ENCODE data around the gene SPOP. TPM values are rescaled to one million over a fixed set of nuclear protein-coding genes. Genes with fewer than 3 reads are reported as not detected.
"Not testable (repeated sequence)": the region's sequence is repeated elsewhere in the genome, so short reads cannot be mapped to it uniquely, and the experiment has no call there.

SPOP gene
- total RNA-seq, 1 donor from 2014 or later, result 142 TPM

DNA sequence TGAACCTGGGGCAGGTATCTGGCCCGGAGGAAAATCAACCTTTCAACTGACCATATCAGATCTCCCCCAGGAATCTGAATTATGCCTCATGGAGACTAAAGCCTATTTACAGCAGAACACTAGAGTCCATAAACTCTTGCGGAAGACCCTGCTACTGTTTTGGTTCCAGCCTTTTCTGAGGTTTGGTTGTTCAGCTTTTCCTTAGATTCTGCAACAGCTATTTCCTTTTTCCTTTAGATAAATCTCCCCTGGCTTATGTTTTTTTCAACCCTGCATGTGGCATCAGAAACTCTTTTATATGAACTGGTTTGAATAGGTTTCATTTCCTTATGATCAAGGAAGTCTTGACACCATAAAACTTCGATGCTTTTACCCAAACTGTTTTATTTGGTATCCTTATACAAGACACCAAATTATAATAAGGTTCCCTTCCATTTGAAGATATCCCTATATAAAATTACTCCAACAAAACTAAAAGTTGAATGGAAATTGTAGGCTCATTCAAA lies 13.1 kb downstream of the SPOP start:
- FAIRE-seq, result no peak
- DNase-seq (ENCODE audit: low spot score in 2 of 2), result no peak

- no peak for DNase-seq (ENCODE audit: low spot score in 2 of 2)
- no peak for FAIRE-seq
Measured at GRCh38 chr17:49659661-49660382, 18.1 kb downstream of the SPOP start.

DNA sequence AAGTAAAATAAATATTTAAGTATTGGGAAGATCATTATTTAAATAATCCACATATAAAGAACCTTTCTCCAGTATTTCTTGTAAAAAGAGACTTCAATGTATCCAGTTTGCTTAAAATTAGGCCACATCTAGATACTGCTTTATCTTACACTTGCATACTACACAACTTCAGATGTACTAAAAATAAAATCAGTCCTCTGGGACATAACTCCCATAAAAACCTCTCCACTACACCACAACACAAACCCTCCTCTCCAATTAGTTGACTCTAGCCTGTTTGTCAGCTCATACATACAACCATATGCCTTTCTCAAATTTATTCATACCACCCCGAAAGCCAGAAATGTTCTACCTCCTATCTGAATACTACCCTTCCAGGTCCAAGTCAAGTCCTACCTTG lies 21.6 kb downstream of the SPOP start:
- no peak for DNase-seq (ENCODE audit: low spot score in 2 of 2)
- FAIRE-seq, result no peak

DNA sequence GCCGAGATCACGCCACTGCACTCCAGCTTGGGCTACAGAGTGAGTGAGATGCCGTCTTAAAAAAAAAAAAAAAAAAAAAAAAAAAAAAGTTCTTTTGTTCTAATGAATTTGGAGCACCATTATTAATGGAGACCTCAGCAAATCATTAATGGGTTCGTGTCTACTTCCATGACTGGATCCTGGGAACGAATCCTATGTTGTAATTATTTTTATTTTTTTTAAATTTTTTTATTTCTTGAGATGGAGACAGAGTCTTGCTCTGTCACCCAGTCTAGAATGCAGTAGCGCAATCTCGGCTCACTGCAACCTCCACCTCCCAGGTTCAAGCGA lies 30.7 kb downstream of the SPOP start:
- DNase-seq (ENCODE audit: low spot score in 2 of 2), result no peak
- no peak for FAIRE-seq

DNA sequence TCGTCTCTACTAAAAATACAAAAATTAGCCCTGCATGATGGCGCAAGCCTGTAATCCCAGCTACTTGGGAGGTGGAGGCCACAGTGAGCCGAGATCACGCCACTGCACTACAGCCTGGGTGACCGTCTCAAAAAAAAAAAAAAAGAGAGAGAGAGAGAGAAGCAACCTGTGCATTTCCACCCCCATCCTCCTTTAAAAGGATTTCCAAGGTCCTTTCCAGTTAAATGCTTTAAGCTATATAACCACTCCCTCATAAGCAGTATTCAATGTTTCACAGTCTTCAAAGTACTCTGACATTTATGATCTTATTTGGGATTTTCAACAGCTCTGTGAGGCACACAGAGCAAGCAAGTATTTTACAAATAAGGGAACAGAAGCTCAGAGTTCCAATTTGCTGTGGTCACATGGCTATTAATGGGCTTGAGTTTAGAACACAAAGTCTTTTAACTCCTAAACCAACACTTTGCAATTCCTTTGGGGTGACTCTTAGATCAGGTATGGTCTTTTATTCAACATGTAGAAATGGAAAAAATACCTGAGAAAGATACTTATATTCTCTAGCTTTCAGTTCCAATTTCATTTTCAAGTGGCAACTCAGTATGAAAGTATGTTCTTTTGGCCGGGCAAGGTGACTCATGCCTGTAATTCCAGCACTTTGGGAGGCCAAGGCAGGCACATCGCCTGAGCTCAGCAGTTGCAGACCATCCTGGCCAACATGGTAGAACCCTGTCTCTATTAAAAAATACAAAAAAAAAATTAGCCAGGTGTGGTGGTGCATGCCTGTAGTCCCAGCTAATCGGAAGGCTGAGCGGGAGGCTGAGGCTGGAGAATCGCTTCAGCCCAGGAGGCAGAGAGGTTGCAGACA lies 31.3 kb downstream of the SPOP start:
- DNase-seq (ENCODE audit: low spot score in 2 of 2), result no peak
- FAIRE-seq, result no peak

- not testable (repeated sequence) for DNase-seq (ENCODE audit: low spot score in 2 of 2); FAIRE-seq
Measured at GRCh38 chr17:49646056-49646390, 31.9 kb downstream of the SPOP start.

GRCh38 chr17:49645654-49646053 lies 32.2 kb downstream of the SPOP start:
- FAIRE-seq (no peak), DNase-seq (ENCODE audit: low spot score in 2 of 2) (no peak)

DNA sequence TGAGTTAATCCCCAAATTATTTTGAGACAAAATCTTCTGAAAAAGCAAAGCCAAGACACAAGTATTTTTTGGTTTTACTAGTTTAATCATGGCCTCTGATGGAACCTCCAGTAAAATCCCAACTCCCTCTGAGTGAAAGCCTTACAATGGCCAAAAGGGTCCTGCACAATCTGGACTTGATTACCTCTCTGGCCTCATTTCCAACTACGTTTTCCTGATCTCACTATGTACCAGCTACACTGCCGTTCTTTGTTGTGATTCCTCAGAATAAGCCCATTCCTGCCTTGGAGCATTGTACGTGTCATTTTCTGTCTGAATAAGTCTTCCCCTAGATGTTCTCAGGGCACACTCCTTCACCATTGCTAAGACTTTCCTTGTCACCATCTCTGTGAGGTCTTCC lies 37.3 kb downstream of the SPOP start:
- FAIRE-seq (no peak), DNase-seq (ENCODE audit: low spot score in 2 of 2) (no peak)

DNA sequence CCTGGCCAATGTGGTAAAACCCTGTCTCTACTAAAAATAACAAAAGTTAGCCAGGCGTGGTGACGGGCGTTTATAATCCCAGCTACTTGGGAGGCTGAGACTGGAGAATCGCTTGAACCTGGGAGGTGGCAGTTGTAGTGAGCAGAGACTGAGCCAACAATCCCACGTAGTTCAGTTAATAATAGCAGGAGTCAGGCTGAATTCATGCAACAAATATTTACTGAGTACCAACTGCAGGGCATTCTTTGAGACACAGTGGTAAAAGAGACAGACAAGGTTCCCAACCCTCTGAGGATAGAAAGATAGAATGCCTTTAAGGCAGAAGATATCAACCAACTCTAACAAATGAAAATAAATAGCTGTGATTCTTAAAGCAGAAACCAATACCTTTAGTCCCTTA lies 39.1 kb downstream of the SPOP start:
- no peak for FAIRE-seq
- no peak for DNase-seq (ENCODE audit: low spot score in 2 of 2)

- FAIRE-seq, result no peak
- DNase-seq (ENCODE audit: low spot score in 2 of 2), result no peak
Measured at GRCh38 chr17:49637739-49638138, 40.2 kb downstream of the SPOP start.

DNA sequence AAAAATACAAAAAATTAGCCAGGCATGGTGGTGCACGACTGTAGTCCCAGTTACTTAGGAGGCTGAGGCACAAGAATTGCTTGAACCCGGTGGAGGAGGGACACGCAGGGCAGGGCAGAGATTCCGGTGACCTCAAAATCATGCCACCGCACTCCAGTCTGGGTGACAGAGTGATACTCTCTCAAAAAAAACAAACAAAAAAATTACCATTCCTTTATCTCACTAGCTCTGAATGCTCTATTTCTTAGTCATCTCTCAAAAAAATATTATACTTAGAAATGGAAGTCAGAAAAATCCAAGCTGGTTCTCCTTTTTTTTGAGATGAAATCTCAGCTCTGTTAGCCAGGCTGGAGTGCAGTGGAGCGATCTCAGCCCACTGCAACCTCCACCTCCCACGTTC lies 40.8 kb downstream of the SPOP start:
- no peak for FAIRE-seq
- no peak for DNase-seq (ENCODE audit: low spot score in 2 of 2)

GRCh38 chr17:49635121-49635520 lies 42.8 kb downstream of the SPOP start:
- DNase-seq (ENCODE audit: low spot score in 2 of 2) (no peak), FAIRE-seq (no peak)

GRCh38 chr17:49634485-49634860 lies 43.4 kb downstream of the SPOP start:
- DNase-seq (ENCODE audit: low spot score in 2 of 2), result no peak

GRCh38 chr17:49633762-49634484 lies 44.0 kb downstream of the SPOP start:
- FAIRE-seq (no peak), DNase-seq (ENCODE audit: low spot score in 2 of 2) (no peak)

More at GRCh38 chr17:49634485-49634860, 43.4 kb downstream of the SPOP start:
- no peak for FAIRE-seq

DNA sequence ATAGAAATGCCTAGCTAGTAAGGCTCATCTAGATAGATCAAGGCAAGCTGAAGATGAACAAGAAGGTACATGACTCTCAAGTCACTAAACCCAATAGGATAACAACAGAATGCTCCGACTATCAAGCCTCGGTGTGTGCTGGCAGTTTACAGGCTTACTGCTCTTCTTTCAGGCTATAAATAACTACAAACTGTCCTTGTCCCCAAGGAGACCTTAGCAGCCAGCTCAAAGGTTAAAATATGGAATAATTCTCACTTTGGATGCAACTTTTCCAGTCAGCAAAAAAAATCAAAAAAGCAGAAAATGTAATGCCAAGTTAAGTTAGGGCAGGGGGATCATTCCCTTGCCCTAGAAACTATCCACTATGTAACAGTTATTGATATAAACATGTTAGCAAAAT lies 44.6 kb downstream of the SPOP start:
- no peak for DNase-seq (ENCODE audit: low spot score in 2 of 2)
- no peak for FAIRE-seq

GRCh38 chr17:49632201-49632600 lies 45.7 kb downstream of the SPOP start:
- FAIRE-seq (no peak), DNase-seq (ENCODE audit: low spot score in 2 of 2) (no peak)

DNA sequence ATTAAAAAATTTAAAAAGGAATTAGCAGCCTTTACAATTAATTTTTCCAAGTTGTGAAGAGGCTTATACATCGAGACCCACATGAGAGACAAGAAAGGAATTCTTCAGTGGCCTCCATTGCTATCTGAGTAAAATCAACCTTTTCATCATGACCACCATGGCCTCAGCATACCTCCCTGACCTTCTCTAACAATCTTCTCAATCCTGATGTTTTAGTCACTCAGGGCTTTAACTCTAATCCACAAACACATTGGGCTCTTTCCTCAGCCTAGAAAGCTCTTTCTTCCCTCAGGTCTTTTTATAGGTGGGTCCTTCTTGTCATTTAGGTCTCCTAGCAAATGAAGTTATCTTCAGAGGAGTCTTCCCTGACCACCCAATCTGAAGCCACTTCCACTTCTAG lies 46.4 kb downstream of the SPOP start:
- DNase-seq (ENCODE audit: low spot score in 2 of 2), result no peak
- FAIRE-seq, result no peak

GRCh38 chr17:49630113-49630900 lies 47.6 kb downstream of the SPOP start:
- DNase-seq (ENCODE audit: low spot score in 2 of 2), result no peak
- FAIRE-seq, result no peak

DNA sequence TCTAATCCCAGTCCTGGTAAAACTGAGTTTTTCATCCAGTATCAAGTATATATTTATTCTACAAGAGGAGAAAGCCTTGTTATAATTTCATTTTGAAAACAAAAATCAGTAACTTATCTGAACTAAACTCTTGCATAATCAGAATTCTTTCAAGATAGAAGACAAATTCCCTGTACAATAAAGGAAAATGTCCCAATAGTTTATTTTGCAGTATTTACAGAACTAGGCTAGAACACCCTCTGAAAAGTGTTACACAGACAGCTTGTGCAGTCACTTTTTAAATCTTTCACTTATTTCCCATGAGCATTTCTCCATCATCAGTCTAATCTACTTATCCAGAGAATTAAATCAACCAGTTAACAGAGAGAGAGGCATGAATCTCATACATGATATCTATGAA lies 48.5 kb downstream of the SPOP start:
- FAIRE-seq, result no peak
- no peak for DNase-seq (ENCODE audit: low spot score in 2 of 2)

DNA sequence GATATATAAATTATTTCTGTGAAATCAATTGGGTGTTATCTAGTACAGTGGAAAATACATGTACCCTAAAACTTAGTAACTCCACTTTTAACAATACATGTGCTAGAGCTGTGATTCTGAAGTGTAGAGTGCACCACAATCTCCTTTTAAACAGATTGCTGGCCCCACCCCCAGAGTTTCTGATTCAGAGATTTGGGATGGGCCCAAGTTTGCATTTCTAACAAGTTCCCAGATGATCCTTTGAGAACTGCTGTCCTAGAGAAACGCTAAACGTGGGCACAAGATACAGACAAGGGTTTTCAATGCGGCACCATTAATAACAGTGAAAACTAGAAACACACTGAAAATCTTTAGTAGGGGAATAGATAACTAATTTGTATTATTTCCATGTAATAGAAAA lies 53.0 kb downstream of the SPOP start:
- no peak for DNase-seq (ENCODE audit: low spot score in 2 of 2)
- no peak for FAIRE-seq

Measured in frontal cortex (tissue), 4 donors.